Left lung (tissue), 10 donors: ENCODE results near the gene MTMR2. TPM values are rescaled to one million over a fixed set of nuclear protein-coding genes. Genes with fewer than 3 reads are reported as not detected.

Experiments used
- ATAC-seq: fragments of 200-7000 bp; cut with Tn5 transposase; one replicate; pipeline ENCODE4 v1.9.1; 2020; ENCODE audit warnings: moderate library complexity
- DNase-seq, 4 donors: peaks; one replicate each; pipeline ENCODE4 v3.0.0-alpha.2; 2013 to 2020
- H3K27ac ChIP-seq, 2 donors: fragments of 200-600 bp; sonication (generic) in 1 of 2; one replicate each; pipeline versions ENCODE4 v1.5.0 to v1.8.0; 2020 to 2021
- H3K27me3 ChIP-seq, 2 donors: fragments of 200-600 bp; sonication (generic) in 1 of 2; one replicate each; pipeline versions ENCODE4 v1.5.0 to v1.8.0; 2020 to 2021
- H3K36me3 ChIP-seq, 2 donors: fragments of 200-600 bp; sonication (generic) in 1 of 2; one replicate each; pipeline versions ENCODE4 v1.5.0 to v1.8.0; 2020 to 2021
- H3K4me1 ChIP-seq, 2 donors: fragments of 200-600 bp; one replicate each; pipeline ENCODE4 v1.8.0; 2021
- H3K4me3 ChIP-seq, 2 donors: fragments of 200-600 bp; sonication (generic) in 1 of 2; one replicate each; pipeline versions ENCODE4 v1.5.0 to v1.8.0; 2020 to 2021; ENCODE audit warnings: mild to moderate bottlenecking in 1 of 2
- H3K9me3 ChIP-seq, 2 donors: fragments of 200-600 bp; sonication (generic) in 1 of 2; one replicate each; pipeline versions ENCODE4 v1.5.0 to v1.8.0; 2020 to 2021
- intact Hi-C, 2 donors: fragments of 100-400 bp; cut with DNase I; formaldehyde crosslinking; loops; one replicate each; pipeline versions ENCODE4 v1.11.2 to v1.14.2; 2022
- polyA plus RNA-seq, 6 donors: library from polyadenylated mRNA; unstranded; fragments of 120-200 nt; gene quantifications; one replicate each; pipeline ENCODE4 v1.2.1, GENCODE V29; 2013; ENCODE audit not compliant: insufficient read length in 6 of 6
- total RNA-seq, 2 donors: library from RNA; stranded (reverse); fragmentation: NEBNext Ultra II Directional; extraction: Animal tissue kit (Norgen Biotek cat#: 25700); gene quantifications; one replicate each; pipeline ENCODE4 v1.2.1, GENCODE V29; 2021
- TF ChIP-seq, protein P1 (sequence below), 2 donors: fragments of 200-600 bp; sonication (generic) in 1 of 2; IDR thresholded peaks; one replicate each; pipeline versions ENCODE4 v1.5.0 to v1.8.0; 2021; ENCODE audit warnings: antibody characterized with exemption in 2 of 2
- donor health status: DM: no; HTN: yes; CAD: no.
- donor health status: DM: no; HTN: no; CAD: no.

MTMR2 gene
- total and polyA plus RNA-seq, 8 donors, result 33.3 to 73.5 (median 56.0) TPM

DNA sequence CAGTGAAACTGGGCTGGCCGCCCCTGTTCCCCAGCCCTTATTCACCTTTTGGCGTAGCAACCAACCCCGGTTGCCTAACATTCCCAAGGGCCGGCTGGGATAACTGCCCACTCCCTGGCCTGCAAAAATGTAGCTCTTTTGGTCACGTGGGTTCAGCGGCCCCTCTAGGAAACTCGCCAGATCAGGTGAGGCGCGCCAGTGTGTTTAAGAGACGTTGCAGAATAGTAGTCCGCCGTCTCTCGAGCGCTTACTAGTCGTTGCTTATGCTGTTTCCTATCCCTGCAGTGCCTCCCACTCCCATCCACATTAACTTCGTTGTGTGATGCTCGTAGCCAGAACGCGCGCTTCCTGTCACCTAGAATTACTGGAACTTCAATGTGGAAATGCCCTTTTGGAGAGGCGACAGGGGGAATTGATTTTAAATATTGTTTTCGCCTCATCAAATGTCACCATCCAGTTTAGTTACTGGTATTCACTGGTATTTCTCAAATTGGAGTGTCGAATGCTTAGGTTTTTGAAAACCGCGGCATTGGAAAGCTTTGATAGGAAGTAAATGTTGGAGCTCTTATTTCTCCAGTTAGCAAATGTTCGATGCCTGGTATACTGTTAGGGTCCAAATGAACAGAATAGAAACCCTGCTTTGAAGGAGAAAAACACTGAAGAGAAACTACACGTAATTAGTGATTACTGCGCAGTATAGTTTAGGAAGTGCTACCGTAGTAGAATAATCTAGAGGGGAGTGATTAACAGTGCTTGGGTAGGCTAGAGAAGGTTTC is 132.8 kb downstream of the MTMR2 start:
- ATAC-seq (peak; percentile 44), DNase-seq (peak; percentile 72 to 83 (median 80))
- TF ChIP-seq, protein P1, sequence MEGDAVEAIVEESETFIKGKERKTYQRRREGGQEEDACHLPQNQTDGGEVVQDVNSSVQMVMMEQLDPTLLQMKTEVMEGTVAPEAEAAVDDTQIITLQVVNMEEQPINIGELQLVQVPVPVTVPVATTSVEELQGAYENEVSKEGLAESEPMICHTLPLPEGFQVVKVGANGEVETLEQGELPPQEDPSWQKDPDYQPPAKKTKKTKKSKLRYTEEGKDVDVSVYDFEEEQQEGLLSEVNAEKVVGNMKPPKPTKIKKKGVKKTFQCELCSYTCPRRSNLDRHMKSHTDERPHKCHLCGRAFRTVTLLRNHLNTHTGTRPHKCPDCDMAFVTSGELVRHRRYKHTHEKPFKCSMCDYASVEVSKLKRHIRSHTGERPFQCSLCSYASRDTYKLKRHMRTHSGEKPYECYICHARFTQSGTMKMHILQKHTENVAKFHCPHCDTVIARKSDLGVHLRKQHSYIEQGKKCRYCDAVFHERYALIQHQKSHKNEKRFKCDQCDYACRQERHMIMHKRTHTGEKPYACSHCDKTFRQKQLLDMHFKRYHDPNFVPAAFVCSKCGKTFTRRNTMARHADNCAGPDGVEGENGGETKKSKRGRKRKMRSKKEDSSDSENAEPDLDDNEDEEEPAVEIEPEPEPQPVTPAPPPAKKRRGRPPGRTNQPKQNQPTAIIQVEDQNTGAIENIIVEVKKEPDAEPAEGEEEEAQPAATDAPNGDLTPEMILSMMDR (IDR thresholded peaks at IDR 0.05), result no peak
- Histone ChIP-seq H3K4me1 (peaks cover 12 to 35% of the 10 kb centered on the region in 2 donors), H3K36me3 (peaks cover 0 to 14% of the 10 kb centered on the region in 2 donors), H3K9me3 (no peaks in the 10 kb centered on the region), H3K4me3 (peak overlapping the region; percentile 93 to 95), H3K27me3 (no peaks in the 10 kb centered on the region), H3K27ac (peak overlapping the region; percentile 98 to 100)
- intact Hi-C loops, result no loop called here

DNA sequence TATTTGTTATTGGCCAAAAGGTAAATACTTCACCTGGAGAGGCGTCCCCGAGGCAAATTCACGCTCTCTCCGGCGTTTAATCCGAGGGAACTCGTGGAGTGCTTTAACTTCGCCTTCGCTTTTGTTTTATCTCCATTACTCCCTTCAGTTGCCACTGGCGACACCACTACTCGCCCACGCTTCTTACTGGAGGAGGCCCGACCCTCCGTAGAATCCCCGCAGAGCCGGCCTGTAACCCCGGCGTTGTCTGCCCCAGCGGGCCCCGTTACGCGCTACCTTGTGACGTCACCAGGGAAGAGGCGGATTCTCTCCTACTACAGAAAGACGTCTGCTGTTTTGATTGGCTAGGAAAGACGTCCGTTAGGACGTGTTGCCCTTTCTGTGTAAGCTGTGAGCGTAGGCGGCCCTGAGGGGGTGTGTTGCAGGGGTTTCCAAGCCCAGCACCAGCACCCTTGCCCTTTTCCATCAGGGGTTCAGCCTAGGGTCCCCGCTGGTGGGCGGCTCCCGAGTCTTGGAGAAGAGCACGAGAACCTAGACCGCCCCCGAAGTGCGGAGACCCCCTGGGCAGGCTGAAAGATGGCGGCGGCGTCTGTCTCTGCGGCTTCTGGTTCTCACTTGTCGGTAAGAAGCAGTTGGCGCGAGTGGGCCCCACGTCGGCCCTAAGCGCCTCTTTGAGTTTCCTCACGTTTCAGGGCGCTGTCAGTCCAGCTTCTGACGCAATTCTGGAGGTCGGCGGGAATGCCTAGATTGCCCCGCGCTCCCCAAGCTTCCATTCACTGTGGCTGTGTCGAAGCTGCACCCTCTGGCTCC is 133.6 kb downstream of the MTMR2 start, which contains the start of gene CEP57:
Gene CEP57 (plus strand): TSS at position 376 of the 810 bp plus-strand sequence. CDS start 201 bp downstream, at position 577.
- H3K27me3 ChIP-seq, result no peaks in the 10 kb centered on the region
- H3K27ac ChIP-seq, result peak within 1 kb of the TSS; percentile 98 to 100
- DNase-seq, result peak; percentile 95 to 99 (median 98)
- H3K9me3 ChIP-seq, result no peaks in the 10 kb centered on the region
- intact Hi-C loops, result no loop called here
- ATAC-seq, result peak; percentile 88
- peak within 1 kb of the TSS; percentile 93 to 95 for H3K4me3 ChIP-seq
- H3K36me3 ChIP-seq, result peaks cover 0 to 22% of the 10 kb centered on the region in 2 donors
- TF ChIP-seq, protein P1 (IDR thresholded peaks at IDR 0.05), result no peak
- peaks cover 12 to 35% of the 10 kb centered on the region in 2 donors for H3K4me1 ChIP-seq

DNA sequence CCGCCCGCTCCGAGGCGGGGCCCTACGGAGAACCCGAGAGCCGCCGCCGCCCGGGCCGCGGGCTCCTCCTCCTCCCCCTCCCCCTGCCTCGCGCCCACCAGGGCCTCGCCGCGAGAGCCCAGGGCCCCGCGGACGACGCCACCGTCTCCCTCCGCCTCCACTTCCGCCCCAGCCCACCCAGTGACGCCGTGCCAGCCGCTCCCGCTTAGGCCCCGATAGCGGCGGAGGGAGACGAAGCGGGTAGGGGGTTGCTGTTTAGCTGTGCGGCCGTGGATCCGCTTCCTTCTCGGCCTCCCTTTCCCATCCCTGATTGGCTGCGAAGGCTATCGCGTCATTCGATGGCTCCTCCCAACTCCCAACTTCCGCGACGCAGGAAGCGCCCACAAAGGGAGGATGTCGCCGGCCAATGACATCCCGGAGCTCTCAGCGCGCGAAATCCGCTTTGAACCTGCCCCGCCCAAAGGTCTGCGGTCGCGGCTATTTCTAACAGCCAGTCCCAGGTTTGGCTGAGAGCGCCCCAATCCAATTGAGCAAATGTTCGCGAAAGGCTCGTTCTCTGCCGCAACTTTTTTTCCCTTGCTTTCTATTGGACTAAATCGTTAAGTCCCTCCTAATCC is 134.3 kb downstream of the MTMR2 start, which contains the start of gene FAM76B:
Gene FAM76B (minus strand): TSS at position 277 of the 617 bp plus-strand sequence. CDS start 304 bp downstream, outside the sequence.
- H3K4me3 ChIP-seq, result peak within 1 kb of the TSS; percentile 93 to 95
- peaks cover 12 to 35% of the 10 kb centered on the region in 2 donors for H3K4me1 ChIP-seq
- TF ChIP-seq, protein P1 (IDR thresholded peaks at IDR 0.05), result no peak
- no peaks in the 10 kb centered on the region for H3K27me3 ChIP-seq
- intact Hi-C loops, result no loop called here
- ATAC-seq (peak; percentile 90), DNase-seq (peak; percentile 98 to 99 (median 98))
- no peaks in the 10 kb centered on the region for H3K9me3 ChIP-seq
- H3K36me3 ChIP-seq, result peaks cover 0 to 29% of the 10 kb centered on the region in 2 donors
- peak within 1 kb of the TSS; percentile 98 to 100 for H3K27ac ChIP-seq

DNA sequence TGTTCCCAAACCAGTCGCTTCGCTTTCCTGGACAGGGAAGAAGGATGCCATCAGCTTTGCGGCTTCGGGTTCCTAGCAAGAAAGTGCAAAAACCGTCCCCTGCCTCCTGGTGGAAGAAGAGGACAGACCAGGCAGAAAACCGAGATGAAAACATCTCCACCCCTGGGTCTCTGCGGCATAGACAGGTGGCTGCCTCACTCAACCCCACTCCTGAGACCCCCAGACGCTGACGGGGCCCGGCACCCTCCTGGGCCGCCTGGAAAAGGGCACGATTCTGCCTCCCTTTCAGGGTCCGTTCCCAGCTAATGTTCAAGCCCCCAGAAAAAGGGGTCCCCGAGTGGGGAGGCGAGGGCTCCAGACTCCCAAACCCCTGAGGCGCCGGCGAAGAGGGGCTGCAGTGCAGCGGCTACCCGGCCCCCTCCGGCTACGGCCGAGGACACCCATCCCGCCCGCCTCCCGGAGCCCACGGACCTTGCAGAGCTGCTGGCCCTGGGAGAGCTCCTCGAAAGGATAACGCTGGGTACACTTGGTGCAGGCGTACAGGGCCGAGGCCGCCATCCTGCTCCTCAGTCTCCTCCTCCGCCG is 134.9 kb downstream of the MTMR2 start:
- no peaks in the 10 kb centered on the region for H3K9me3 ChIP-seq
- TF ChIP-seq, protein P1 (IDR thresholded peaks at IDR 0.05), result no peak
- ATAC-seq, result no peak
- H3K27me3 ChIP-seq, result no peaks in the 10 kb centered on the region
- intact Hi-C loops, result no loop called here
- peak overlapping the region; percentile 98 to 100 for H3K27ac ChIP-seq
- peak in 3 of 4 donors; percentile 24 to 45 (median 36) for DNase-seq
- peak overlapping the region; percentile 93 to 95 for H3K4me3 ChIP-seq
- peaks cover 12 to 35% of the 10 kb centered on the region in 2 donors for H3K4me1 ChIP-seq
- H3K36me3 ChIP-seq, result peaks cover 0 to 35% of the 10 kb centered on the region in 2 donors

Other genes with a start within 250 kb of the MTMR2 start
- 10 to 100 TPM; 13.6 to 23.7 TPM for gene FAM76B, start 134.3 kb downstream of the MTMR2 start, total RNA-seq
- 10 to 100 TPM; 60.1 to 70.6 (median 62.2) TPM for gene FAM76B, start 134.3 kb downstream of the MTMR2 start, polyA plus RNA-seq
- 10 to 100 TPM; 28.3 to 37.1 TPM for gene CEP57, start 133.6 kb downstream of the MTMR2 start, total RNA-seq
- gene CEP57, start 133.6 kb downstream of the MTMR2 start, polyA plus RNA-seq, result 100 to 1,000 TPM; 102 to 148 (median 117) TPM